ENCODE data around the gene ALPL.

Gene ALPL

GRCh38 chr1:21624571-21625389 is 115.6 kb downstream of the ALPL start:
- peaks cover 0 to 31% (median 6%) of the 10 kb centered on the region in 5 experiments for H3K27me3 ChIP-seq (replicated peaks in 2 of 5; ENCODE audit: control insufficient read depth in 4 of 5, insufficient read depth in 5 of 5, low read length in 4 of 5)
- WGBS (ENCODE audit: insufficient coverage) = 92% methylated on average over 11 of the region's 11 CpGs
- H3K36me3 ChIP-seq (ENCODE audit: control insufficient read depth in 4 of 4, insufficient read depth in 4 of 4, low read length in 3 of 4) = no peaks in the 10 kb centered on the region
- POLR2A ChIA-PET = no interaction called here
- CTCF ChIA-PET = interaction anchor here (1.0 to 1.3 kb wide), 3 partner anchors 14 to 253 kb away, joined by 3 to 4 read pairs (median 3); no protein-coding TSS in a partner anchor
- no peak overlapping the region for H3K4me3 ChIP-seq (ENCODE audit: control insufficient read depth in 1 of 7, extremely low read depth in 1 of 7, insufficient read depth in 4 of 7, low read depth in 2 of 7, low read length in 6 of 7)
- no peak overlapping the region for H3K27ac ChIP-seq (ENCODE audit: insufficient read depth in 1 of 2, low read depth in 1 of 2, low read length in 2 of 2, poor library complexity in 1 of 2, severe bottlenecking in 2 of 2)
- no peak for DNase-seq
- H3K4me1 ChIP-seq (ENCODE audit: control extremely low read depth in 1 of 4, control insufficient read depth in 4 of 4, insufficient read depth in 4 of 4, low read length in 3 of 4) = peaks cover 0 to 26% (median 21%) of the 10 kb centered on the region in 4 experiments
- no peaks in the 10 kb centered on the region for H3K9me3 ChIP-seq (ENCODE audit: control extremely low read depth in 1 of 5, control insufficient read depth in 4 of 5, insufficient read depth in 2 of 5, low read depth in 1 of 5, low read length in 4 of 5)

- DNase-seq = no peak
- ChIA-PET POLR2A (no interaction called here), CTCF (no interaction called here)
- Histone ChIP-seq H3K27ac (ENCODE audit: insufficient read depth in 1 of 2, low read depth in 1 of 2, low read length in 2 of 2, poor library complexity in 1 of 2, severe bottlenecking in 2 of 2) (no peak overlapping the region), H3K9me3 (ENCODE audit: control extremely low read depth in 1 of 5, control insufficient read depth in 4 of 5, insufficient read depth in 2 of 5, low read depth in 1 of 5, low read length in 4 of 5) (no peaks in the 10 kb centered on the region), H3K27me3 (replicated peaks in 2 of 5; ENCODE audit: control insufficient read depth in 4 of 5, insufficient read depth in 5 of 5, low read length in 4 of 5) (peaks cover 0 to 28% (median 6%) of the 10 kb centered on the region in 5 experiments), H3K4me3 (ENCODE audit: control insufficient read depth in 1 of 7, extremely low read depth in 1 of 7, insufficient read depth in 4 of 7, low read depth in 2 of 7, low read length in 6 of 7) (no peak overlapping the region), H3K4me1 (ENCODE audit: control extremely low read depth in 1 of 4, control insufficient read depth in 4 of 4, insufficient read depth in 4 of 4, low read length in 3 of 4) (peaks cover 0 to 27% (median 21%) of the 10 kb centered on the region in 4 experiments), H3K36me3 (ENCODE audit: control insufficient read depth in 4 of 4, insufficient read depth in 4 of 4, low read length in 3 of 4) (no peaks in the 10 kb centered on the region)
- 96% methylated on average over 11 of the region's 13 CpGs for WGBS (ENCODE audit: insufficient coverage)
Measured at GRCh38 chr1:21625390-21626190, 116.4 kb downstream of the ALPL start.

GRCh38 chr1:21626921-21627339 is 117.7 kb downstream of the ALPL start:
- ChIA-PET CTCF (no interaction called here), POLR2A (no interaction called here)
- Histone ChIP-seq H3K9me3 (ENCODE audit: control extremely low read depth in 1 of 5, control insufficient read depth in 4 of 5, insufficient read depth in 2 of 5, low read depth in 1 of 5, low read length in 4 of 5) (no peaks in the 10 kb centered on the region), H3K4me1 (ENCODE audit: control extremely low read depth in 1 of 4, control insufficient read depth in 4 of 4, insufficient read depth in 4 of 4, low read length in 3 of 4) (peaks cover 0 to 27% (median 20%) of the 10 kb centered on the region in 4 experiments), H3K36me3 (ENCODE audit: control insufficient read depth in 4 of 4, insufficient read depth in 4 of 4, low read length in 3 of 4) (no peaks in the 10 kb centered on the region), H3K27me3 (replicated peaks in 2 of 5; ENCODE audit: control insufficient read depth in 4 of 5, insufficient read depth in 5 of 5, low read length in 4 of 5) (peaks cover 0 to 17% (median 6%) of the 10 kb centered on the region in 5 experiments), H3K27ac (ENCODE audit: insufficient read depth in 1 of 2, low read depth in 1 of 2, low read length in 2 of 2, poor library complexity in 1 of 2, severe bottlenecking in 2 of 2) (no peak overlapping the region), H3K4me3 (ENCODE audit: control insufficient read depth in 1 of 7, extremely low read depth in 1 of 7, insufficient read depth in 4 of 7, low read depth in 2 of 7, low read length in 6 of 7) (no peak overlapping the region)
- WGBS (ENCODE audit: insufficient coverage) = 96% methylated on average over 11 of the region's 11 CpGs
- DNase-seq = no peak

Measured in common myeloid progenitor, CD34-positive (primary cell).